Nephron progenitor cell (in vitro differentiated cells): ENCODE data around the gene RBM15.

Source experiments
- DNase-seq: peaks from one replicate; pipeline ENCODE4 v3.0.0; 2021
- H3K27ac Mint-ChIP-seq: 2 replicates; pipeline ENCODE4 v1.8.0; 2021; ENCODE audit warnings: mild to moderate bottlenecking, moderate library complexity, mixed read lengths
- H3K27me3 Mint-ChIP-seq: 2 replicates; pipeline ENCODE4 v1.8.0; 2021; ENCODE audit warnings: mild to moderate bottlenecking, low read depth, mixed read lengths; ENCODE audit not compliant: poor library complexity
- H3K36me3 Mint-ChIP-seq: 2 replicates; pipeline ENCODE4 v1.8.0; 2021; ENCODE audit warnings: low read depth, mixed read lengths
- H3K4me1 Mint-ChIP-seq: 2 replicates; pipeline ENCODE4 v1.8.0; 2021; ENCODE audit warnings: mixed read lengths
- H3K4me3 Mint-ChIP-seq: 2 replicates; pipeline ENCODE4 v1.8.0; 2021; ENCODE audit warnings: mild to moderate bottlenecking, moderate library complexity, mixed read lengths
- H3K9me3 Mint-ChIP-seq: 2 replicates; pipeline ENCODE4 v1.8.0; 2021; ENCODE audit warnings: mild to moderate bottlenecking, moderate library complexity, mixed read lengths
- TF ChIP-seq, protein P1 (sequence below): fragments of 200-600 bp; sonication (generic); IDR thresholded peaks from 2 replicates; pipeline ENCODE4 v1.5.0; 2021; ENCODE audit warnings: antibody characterized with exemption

RBM15 gene

DNA sequence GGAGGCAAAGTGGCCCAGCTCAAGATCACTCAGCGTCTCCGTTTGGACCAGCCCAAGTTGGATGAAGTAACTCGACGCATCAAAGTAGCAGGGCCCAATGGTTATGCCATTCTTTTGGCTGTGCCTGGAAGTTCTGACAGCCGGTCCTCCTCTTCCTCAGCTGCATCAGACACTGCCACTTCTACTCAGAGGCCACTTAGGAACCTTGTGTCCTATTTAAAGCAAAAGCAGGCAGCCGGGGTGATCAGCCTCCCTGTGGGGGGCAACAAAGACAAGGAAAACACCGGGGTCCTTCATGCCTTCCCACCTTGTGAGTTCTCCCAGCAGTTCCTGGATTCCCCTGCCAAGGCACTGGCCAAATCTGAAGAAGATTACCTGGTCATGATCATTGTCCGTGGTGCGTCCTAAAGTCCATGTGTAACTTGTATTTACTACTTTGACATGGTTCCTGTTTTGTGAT lies 2.7 kb downstream of the RBM15 start:
- TF ChIP-seq, protein P1, sequence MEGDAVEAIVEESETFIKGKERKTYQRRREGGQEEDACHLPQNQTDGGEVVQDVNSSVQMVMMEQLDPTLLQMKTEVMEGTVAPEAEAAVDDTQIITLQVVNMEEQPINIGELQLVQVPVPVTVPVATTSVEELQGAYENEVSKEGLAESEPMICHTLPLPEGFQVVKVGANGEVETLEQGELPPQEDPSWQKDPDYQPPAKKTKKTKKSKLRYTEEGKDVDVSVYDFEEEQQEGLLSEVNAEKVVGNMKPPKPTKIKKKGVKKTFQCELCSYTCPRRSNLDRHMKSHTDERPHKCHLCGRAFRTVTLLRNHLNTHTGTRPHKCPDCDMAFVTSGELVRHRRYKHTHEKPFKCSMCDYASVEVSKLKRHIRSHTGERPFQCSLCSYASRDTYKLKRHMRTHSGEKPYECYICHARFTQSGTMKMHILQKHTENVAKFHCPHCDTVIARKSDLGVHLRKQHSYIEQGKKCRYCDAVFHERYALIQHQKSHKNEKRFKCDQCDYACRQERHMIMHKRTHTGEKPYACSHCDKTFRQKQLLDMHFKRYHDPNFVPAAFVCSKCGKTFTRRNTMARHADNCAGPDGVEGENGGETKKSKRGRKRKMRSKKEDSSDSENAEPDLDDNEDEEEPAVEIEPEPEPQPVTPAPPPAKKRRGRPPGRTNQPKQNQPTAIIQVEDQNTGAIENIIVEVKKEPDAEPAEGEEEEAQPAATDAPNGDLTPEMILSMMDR, result no peak
- Mint-ChIP-seq H3K9me3 (no peaks in the 10 kb centered on the region), H3K4me3 (no peak overlapping the region), H3K36me3 (peaks cover 50% of the 10 kb centered on the region), H3K27ac (no peak overlapping the region), H3K4me1 (peaks cover 79% of the 10 kb centered on the region), H3K27me3 (no peaks in the 10 kb centered on the region)
- DNase-seq, result no peak

DNA sequence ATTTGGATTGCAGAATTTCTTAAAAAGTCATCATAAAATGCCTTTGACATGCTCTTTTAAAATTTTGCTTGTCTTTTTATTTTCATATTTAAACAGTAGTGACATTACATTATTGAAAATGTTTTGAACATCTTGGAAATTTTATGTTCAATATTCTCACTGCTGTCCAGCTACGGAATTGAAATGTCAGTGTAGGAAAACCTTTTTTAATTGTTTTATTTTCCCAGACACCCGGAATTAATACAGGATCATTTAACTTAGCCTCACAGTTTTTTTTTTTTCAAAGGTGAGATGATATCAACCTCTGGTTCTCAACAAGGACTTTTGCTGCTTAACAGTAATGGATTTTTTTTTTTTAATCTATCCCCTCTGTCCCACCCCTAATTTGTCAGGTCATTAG lies 4.1 kb downstream of the RBM15 start:
- H3K36me3 Mint-ChIP-seq, result peaks cover 57% of the 10 kb centered on the region
- peaks cover 82% of the 10 kb centered on the region for H3K4me1 Mint-ChIP-seq

DNA sequence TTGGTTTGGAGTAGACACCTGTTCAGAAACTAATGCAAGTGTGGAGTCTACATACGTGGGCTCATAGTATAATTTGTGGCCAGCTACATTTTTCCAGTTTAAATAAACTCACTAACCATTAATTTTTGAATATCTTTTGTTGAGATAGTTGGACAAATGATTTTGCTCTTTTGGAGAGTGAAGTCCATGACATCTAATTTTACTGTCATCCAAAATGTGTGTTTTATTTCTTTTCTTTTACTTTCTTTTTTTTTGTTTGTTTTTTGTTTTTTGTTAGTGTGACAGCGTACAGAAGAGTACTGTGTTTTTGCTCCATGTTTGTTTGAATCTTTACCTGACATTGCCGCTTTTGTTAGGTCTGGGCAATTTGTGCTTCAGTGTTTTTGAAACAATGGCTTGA lies 5.0 kb downstream of the RBM15 start:
- no peak for DNase-seq
- H3K4me3 Mint-ChIP-seq, result no peak overlapping the region
- no peak overlapping the region for H3K27ac Mint-ChIP-seq
- H3K36me3 Mint-ChIP-seq, result peaks cover 57% of the 10 kb centered on the region
- no peaks in the 10 kb centered on the region for H3K27me3 Mint-ChIP-seq
- no peaks in the 10 kb centered on the region for H3K9me3 Mint-ChIP-seq
- peaks cover 91% of the 10 kb centered on the region for H3K4me1 Mint-ChIP-seq
- TF ChIP-seq, protein P1, result no peak

More for the DNA sequence above, 4.1 kb downstream of the RBM15 start:
- TF ChIP-seq, protein P1, result no peak
- Mint-ChIP-seq H3K9me3 (no peaks in the 10 kb centered on the region), H3K4me3 (no peak overlapping the region), H3K27me3 (no peaks in the 10 kb centered on the region), H3K27ac (no peak overlapping the region)
- DNase-seq, result no peak

DNA sequence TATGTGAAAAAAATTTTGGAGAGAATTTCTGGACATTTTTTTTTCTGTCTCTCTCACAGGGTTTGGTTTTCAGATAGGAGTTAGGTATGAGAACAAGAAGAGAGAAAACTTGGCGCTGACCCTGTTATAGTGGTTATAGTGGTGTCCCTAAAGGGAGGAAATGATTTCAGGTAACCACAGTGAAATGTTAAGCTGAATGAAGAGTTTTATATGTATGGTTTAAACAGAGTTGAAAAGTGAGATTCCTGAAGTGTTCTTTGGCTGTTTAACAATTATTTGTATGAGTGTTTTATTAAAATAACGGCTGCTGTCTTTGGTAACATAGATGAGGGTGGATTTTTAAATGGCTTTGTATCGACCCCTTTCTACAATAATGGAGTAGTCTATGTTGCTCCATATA lies 6.3 kb downstream of the RBM15 start:
- peaks cover 92% of the 10 kb centered on the region for H3K4me1 Mint-ChIP-seq

DNA sequence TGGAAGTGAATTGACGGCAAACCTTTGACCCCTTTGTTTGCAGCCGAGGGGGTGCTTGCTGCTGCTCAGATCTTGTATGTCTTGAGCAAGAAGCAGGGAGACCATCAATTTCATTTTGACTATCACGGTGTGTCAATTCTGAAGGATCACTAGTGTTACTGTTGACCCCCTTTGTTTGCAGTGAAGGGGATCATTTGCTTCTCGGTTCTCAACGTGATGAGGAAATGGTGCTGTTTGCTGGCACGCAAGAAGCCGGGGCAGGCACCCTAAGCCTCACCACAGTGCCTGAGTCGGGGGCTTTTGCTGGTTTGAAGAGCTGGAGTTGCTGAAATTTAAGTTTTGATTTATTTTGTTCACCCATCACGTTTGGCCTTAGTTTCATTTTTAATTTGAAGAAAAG lies 7.5 kb downstream of the RBM15 start:
- peak overlapping the region; percentile 66 for H3K4me3 Mint-ChIP-seq
- H3K4me1 Mint-ChIP-seq, result peaks cover 90% of the 10 kb centered on the region
- peaks cover 44% of the 10 kb centered on the region for H3K36me3 Mint-ChIP-seq
- H3K9me3 Mint-ChIP-seq, result no peaks in the 10 kb centered on the region
- DNase-seq, result peak; percentile 20
- TF ChIP-seq, protein P1, result no peak
- no peaks in the 10 kb centered on the region for H3K27me3 Mint-ChIP-seq
- H3K27ac Mint-ChIP-seq, result peak overlapping the region; percentile 95

More for the DNA sequence above, 6.3 kb downstream of the RBM15 start:
- TF ChIP-seq, protein P1, result no peak
- Mint-ChIP-seq H3K27me3 (no peaks in the 10 kb centered on the region), H3K9me3 (no peaks in the 10 kb centered on the region), H3K36me3 (peaks cover 56% of the 10 kb centered on the region), H3K4me3 (peak overlapping the region; percentile 70), H3K27ac (peak overlapping the region; percentile 93)
- DNase-seq, result no peak

DNA sequence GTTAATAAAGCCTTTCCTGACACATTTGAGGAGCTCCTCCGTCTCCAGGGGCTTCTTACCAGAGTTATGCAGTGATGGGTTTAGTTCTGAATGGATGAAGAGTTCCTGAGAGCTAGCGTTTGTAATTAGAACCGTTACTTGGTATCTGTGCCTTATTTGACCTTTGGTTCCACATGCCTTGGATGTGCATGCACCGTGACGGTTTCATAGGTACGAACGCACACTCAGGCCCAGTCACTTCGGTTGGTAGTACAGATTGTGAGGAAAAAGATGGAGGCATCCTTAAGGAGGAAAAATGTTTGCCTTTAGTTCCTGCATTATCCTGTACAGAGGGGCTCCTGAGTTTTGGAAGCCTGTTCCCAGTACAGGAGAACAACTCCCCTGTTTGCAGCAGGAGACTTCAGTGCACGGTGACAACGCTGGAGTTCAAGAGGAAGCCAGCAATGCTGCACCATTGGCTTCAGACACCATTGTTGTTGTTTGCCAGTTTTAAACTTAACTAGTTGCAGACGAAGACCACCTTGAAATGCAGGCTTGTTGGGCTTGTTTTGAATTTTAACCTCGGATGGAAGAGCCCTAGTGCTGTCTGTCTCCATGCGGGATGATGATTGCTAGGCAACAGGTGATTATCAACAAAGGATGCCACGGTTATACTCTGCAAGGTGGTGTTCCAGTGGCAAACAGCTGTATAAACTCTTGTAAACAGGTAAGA lies 8.2 kb downstream of the RBM15 start:
- peak overlapping the region; percentile 95 for H3K27ac Mint-ChIP-seq
- peak overlapping the region; percentile 66 for H3K4me3 Mint-ChIP-seq
- TF ChIP-seq, protein P1, result no peak

More for the DNA sequence above, 8.2 kb downstream of the RBM15 start:
- Mint-ChIP-seq H3K4me1 (peaks cover 84% of the 10 kb centered on the region), H3K36me3 (peaks cover 38% of the 10 kb centered on the region), H3K9me3 (no peaks in the 10 kb centered on the region), H3K27me3 (no peaks in the 10 kb centered on the region)
- DNase-seq, result peak; percentile 17
